Breast epithelium (tissue), 4 donors: Measurements from ENCODE around the gene DOC2B. TPM values are rescaled to one million over a fixed set of nuclear protein-coding genes. Genes with fewer than 3 reads are reported as not detected.
A peak's percentile ranks its signal among the peaks of the same experiment; 100 is the strongest.

Experiments used
- DNase-seq, 2 donors: peaks; one replicate each; pipeline ENCODE4 v3.0.0-alpha.2; 2019; ENCODE audit warnings: low spot score in 2 of 2
- H3K27ac ChIP-seq, 2 donors: fragments of 200-600 bp; sonication (generic) in 1 of 2; one replicate each; pipeline ENCODE4 v1.5.1; 2016 to 2019; ENCODE audit warnings: mild to moderate bottlenecking in 1 of 2
- H3K27me3 ChIP-seq, 2 donors: fragments of 200-600 bp; sonication (generic) in 1 of 2; one replicate each; pipeline versions ENCODE4 v1.5.1 to v1.6.0; 2017 to 2019; ENCODE audit warnings: control low read depth in 1 of 2, mild to moderate bottlenecking in 1 of 2
- H3K36me3 ChIP-seq: fragments of 200-600 bp; one replicate; pipeline ENCODE4 v1.5.1; 2019
- H3K4me1 ChIP-seq, 2 donors: fragments of 200-600 bp; sonication (generic); one replicate each; pipeline ENCODE4 v1.5.1; 2016 to 2019; ENCODE audit warnings: control low read depth in 1 of 2
- H3K4me3 ChIP-seq, 3 donors: fragments of 200-600 bp; sonication (generic); 1 replicate in 2 of 3; 2 replicates in 1 of 3; pipeline ENCODE4 v1.5.1; 2016 to 2019; ENCODE audit warnings: mild to moderate bottlenecking in 3 of 3, moderate library complexity in 2 of 3
- H3K9me3 ChIP-seq, 2 donors: fragments of 200-600 bp; sonication (generic) in 1 of 2; one replicate each; pipeline ENCODE4 v1.5.1; 2016 to 2019; ENCODE audit warnings: control low read depth in 1 of 2
- POLR2A ChIP-seq: fragments of 450-650 bp; IDR thresholded peaks from one replicate; pipeline ENCODE4 v1.6.1; 2016; ENCODE audit warnings: antibody characterized with exemption, mild to moderate bottlenecking, moderate library complexity
- POLR2AphosphoS5 ChIP-seq, 3 donors: sonication (generic); formaldehyde crosslinking; IDR thresholded peaks; one replicate each; pipeline ENCODE4 v1.6.1; 2017; ENCODE audit warnings: antibody characterized with exemption in 3 of 3
- intact Hi-C: fragments of 100-400 bp; cut with DNase I; formaldehyde crosslinking; loops from one replicate; pipeline ENCODE4 v1.15.1; 2023; ENCODE audit warnings: low total_unique reads
- total RNA-seq, 3 donors: library from RNA; depleted of rRNA; stranded (reverse); fragments of >200 nt; gene quantifications; one replicate each; pipeline ENCODE4 v1.1.0, GENCODE V29; 2016
- TF ChIP-seq, protein P1 (sequence below), 3 donors: fragments of 450-650 bp; IDR thresholded peaks; one replicate each; pipeline ENCODE4 v1.5.1; 2016 to 2017; ENCODE audit warnings: antibody characterized with exemption in 3 of 3, mild to moderate bottlenecking in 3 of 3, moderate library complexity in 3 of 3

Gene DOC2B
- total RNA-seq, 3 donors from 2014 or later = 5.9 to 22.9 (median 6.7) TPM

GRCh38 chr17:214881-215331 lies 33.5 kb upstream of the DOC2B start:
- Histone ChIP-seq H3K4me1 (no peaks in the 10 kb centered on the region), H3K27me3 (no peaks in the 10 kb centered on the region), H3K27ac (no peak overlapping the region), H3K36me3 (no peaks in the 10 kb centered on the region), H3K9me3 (no peaks in the 10 kb centered on the region), H3K4me3 (peak overlapping the region in 1 of 3 donors; percentile 23)
- TF ChIP-seq POLR2A (no peak), POLR2AphosphoS5 (IDR thresholded peaks at IDR 0.05) (no peak)
- TF ChIP-seq, protein P1, sequence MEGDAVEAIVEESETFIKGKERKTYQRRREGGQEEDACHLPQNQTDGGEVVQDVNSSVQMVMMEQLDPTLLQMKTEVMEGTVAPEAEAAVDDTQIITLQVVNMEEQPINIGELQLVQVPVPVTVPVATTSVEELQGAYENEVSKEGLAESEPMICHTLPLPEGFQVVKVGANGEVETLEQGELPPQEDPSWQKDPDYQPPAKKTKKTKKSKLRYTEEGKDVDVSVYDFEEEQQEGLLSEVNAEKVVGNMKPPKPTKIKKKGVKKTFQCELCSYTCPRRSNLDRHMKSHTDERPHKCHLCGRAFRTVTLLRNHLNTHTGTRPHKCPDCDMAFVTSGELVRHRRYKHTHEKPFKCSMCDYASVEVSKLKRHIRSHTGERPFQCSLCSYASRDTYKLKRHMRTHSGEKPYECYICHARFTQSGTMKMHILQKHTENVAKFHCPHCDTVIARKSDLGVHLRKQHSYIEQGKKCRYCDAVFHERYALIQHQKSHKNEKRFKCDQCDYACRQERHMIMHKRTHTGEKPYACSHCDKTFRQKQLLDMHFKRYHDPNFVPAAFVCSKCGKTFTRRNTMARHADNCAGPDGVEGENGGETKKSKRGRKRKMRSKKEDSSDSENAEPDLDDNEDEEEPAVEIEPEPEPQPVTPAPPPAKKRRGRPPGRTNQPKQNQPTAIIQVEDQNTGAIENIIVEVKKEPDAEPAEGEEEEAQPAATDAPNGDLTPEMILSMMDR (IDR thresholded peaks at IDR 0.05) = no peak
- intact Hi-C loops = no loop called here
- no peak for DNase-seq

- H3K9me3 ChIP-seq = no peaks in the 10 kb centered on the region
- intact Hi-C loops = no loop called here
- no peak for DNase-seq
- no peaks in the 10 kb centered on the region for H3K36me3 ChIP-seq
- H3K27me3 ChIP-seq = no peaks in the 10 kb centered on the region
- no peaks in the 10 kb centered on the region for H3K4me1 ChIP-seq
- no peak overlapping the region for H3K4me3 ChIP-seq
- no peak for TF ChIP-seq POLR2AphosphoS5 (IDR thresholded peaks at IDR 0.05)
- TF ChIP-seq, protein P1 (IDR thresholded peaks at IDR 0.05) = no peak
- TF ChIP-seq POLR2A = no peak
- H3K27ac ChIP-seq = no peak overlapping the region
Measured at GRCh38 chr17:213286-214105, 32.0 kb upstream of the DOC2B start.

DNA sequence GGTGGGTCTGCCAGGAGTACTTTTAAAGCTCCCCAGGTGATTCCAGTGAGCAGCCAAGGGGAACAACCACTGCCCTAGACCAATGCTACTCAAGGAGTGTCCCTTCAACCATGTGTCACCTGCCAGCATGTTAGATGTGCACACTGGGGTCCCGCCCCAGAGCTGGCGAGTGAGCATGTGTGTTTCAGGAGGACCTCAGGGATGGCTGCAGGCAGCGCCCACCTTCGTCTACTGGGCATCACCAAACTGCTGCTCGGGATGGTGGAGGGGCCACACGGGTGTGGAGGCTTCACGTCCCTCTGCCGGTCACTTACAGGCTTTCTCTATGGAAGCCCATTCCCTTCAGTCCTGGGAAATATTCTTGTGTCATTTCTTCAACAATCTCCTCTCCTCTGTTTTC lies 29.0 kb upstream of the DOC2B start:
- intact Hi-C loops = no loop called here
- Histone ChIP-seq H3K27ac (no peak overlapping the region), H3K36me3 (no peaks in the 10 kb centered on the region), H3K9me3 (no peaks in the 10 kb centered on the region), H3K27me3 (no peaks in the 10 kb centered on the region), H3K4me3 (no peak overlapping the region), H3K4me1 (no peaks in the 10 kb centered on the region)
- no peak for TF ChIP-seq POLR2AphosphoS5 (IDR thresholded peaks at IDR 0.05)
- TF ChIP-seq POLR2A = no peak
- no peak for DNase-seq

DNA sequence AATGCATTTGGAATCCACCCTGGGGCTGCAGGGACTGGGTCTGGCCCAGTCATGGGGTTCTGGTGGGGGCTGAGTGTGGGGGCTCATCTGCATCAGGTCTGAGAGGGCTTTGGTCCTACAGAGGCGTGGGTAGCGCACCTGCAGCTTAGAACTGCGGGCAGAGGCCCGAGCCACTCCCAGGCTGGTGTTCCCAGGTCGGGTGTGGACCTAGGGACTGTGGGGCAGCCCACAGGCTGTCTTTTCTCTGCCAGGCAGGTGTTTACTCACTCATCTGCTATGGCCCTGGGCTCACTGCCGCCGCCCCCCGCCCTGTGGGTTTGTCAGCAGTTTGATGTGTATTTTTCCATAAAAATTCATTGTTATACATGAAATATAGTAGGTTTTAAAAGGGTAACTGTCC lies 27.0 kb upstream of the DOC2B start:
- TF ChIP-seq POLR2A = no peak
- TF ChIP-seq POLR2AphosphoS5 (IDR thresholded peaks at IDR 0.05) = no peak
- TF ChIP-seq, protein P1 (IDR thresholded peaks at IDR 0.05) = no peak
- H3K27ac ChIP-seq = no peak overlapping the region
- no peaks in the 10 kb centered on the region for H3K27me3 ChIP-seq
- intact Hi-C loops = no loop called here
- H3K4me3 ChIP-seq = no peak overlapping the region
- H3K36me3 ChIP-seq = no peaks in the 10 kb centered on the region
- no peak for DNase-seq
- H3K9me3 ChIP-seq = no peaks in the 10 kb centered on the region
- H3K4me1 ChIP-seq = no peaks in the 10 kb centered on the region

GRCh38 chr17:207775-208174 lies 26.3 kb upstream of the DOC2B start:
- Histone ChIP-seq H3K4me1 (no peaks in the 10 kb centered on the region), H3K27me3 (no peaks in the 10 kb centered on the region), H3K4me3 (no peak overlapping the region), H3K36me3 (no peaks in the 10 kb centered on the region), H3K9me3 (no peaks in the 10 kb centered on the region), H3K27ac (no peak overlapping the region)
- intact Hi-C loops = no loop called here
- DNase-seq = no peak
- no peak for TF ChIP-seq POLR2A
- no peak for TF ChIP-seq POLR2AphosphoS5 (IDR thresholded peaks at IDR 0.05)
- TF ChIP-seq, protein P1 (IDR thresholded peaks at IDR 0.05) = no peak
